NT2/D1 (cell line): ENCODE results near the gene S1PR2.

ENCODE experiments used
- DNase-seq: peaks from one replicate; pipeline ENCODE4 v3.0.0-alpha.2; 2011; ENCODE audit warnings: low read depth, low spot score
- H3K27me3 ChIP-seq: 2 replicates; pipeline ENCODE4 v1.6.0; 2011; ENCODE audit warnings: mild to moderate bottlenecking; ENCODE audit not compliant: insufficient read length, insufficient read depth
- H3K36me3 ChIP-seq: 2 replicates; pipeline ENCODE4 v1.6.1; 2011; ENCODE audit warnings: mild to moderate bottlenecking, low read length, mixed read lengths; ENCODE audit not compliant: insufficient read depth, insufficient read length
- H3K4me1 ChIP-seq: 2 replicates; pipeline ENCODE4 v1.5.1; 2011; ENCODE audit not compliant: insufficient read depth, insufficient read length
- H3K4me3 ChIP-seq: 2 replicates; pipeline ENCODE4 v1.5.1; 2011; ENCODE audit warnings: low read depth; ENCODE audit not compliant: insufficient read length
- H3K9ac ChIP-seq: 2 replicates; pipeline ENCODE4 v1.6.0; 2011; ENCODE audit warnings: low read depth; ENCODE audit not compliant: insufficient read length
- H3K9me3 ChIP-seq: 2 replicates; pipeline ENCODE4 v1.5.1; 2011; ENCODE audit warnings: mild to moderate bottlenecking, low read length; ENCODE audit not compliant: insufficient read depth
- SUZ12 ChIP-seq: IDR thresholded peaks from 2 replicates; pipeline ENCODE4 v1.6.1; 2011; ENCODE audit not compliant: insufficient read length, insufficient read depth; ENCODE audit errors: extremely low read depth
- YY1 ChIP-seq: IDR thresholded peaks from 2 replicates; pipeline ENCODE4 v1.6.1; 2011; ENCODE audit not compliant: insufficient read length, insufficient read depth
- ZNF274 ChIP-seq: IDR thresholded peaks from 2 replicates; pipeline ENCODE4 v1.6.1; 2011; ENCODE audit warnings: mild to moderate bottlenecking, low read depth, low read length

The S1PR2 gene

GRCh38 chr19:10226376-10227025 lies 4.6 kb downstream of the S1PR2 start:
- peaks cover 5% of the 10 kb centered on the region; the same call in 1 of the 2 replicates for H3K9me3 ChIP-seq
- TF ChIP-seq ZNF274: no peak
- no peak for TF ChIP-seq SUZ12
- TF ChIP-seq YY1: no peak
- H3K9ac ChIP-seq: no peak overlapping the region
- no peak for DNase-seq
- no peak overlapping the region for H3K4me3 ChIP-seq
- H3K27me3 ChIP-seq: no peaks in the 10 kb centered on the region
- peaks cover 6% of the 10 kb centered on the region for H3K4me1 ChIP-seq
- H3K36me3 ChIP-seq: peaks cover 11% of the 10 kb centered on the region

GRCh38 chr19:10226021-10226375 lies 5.1 kb downstream of the S1PR2 start:
- DNase-seq: no peak
- H3K9ac ChIP-seq: no peak overlapping the region
- peaks cover 5% of the 10 kb centered on the region; the same call in 1 of the 2 replicates for H3K9me3 ChIP-seq
- H3K36me3 ChIP-seq: peaks cover 11% of the 10 kb centered on the region
- H3K4me3 ChIP-seq: no peak overlapping the region
- TF ChIP-seq ZNF274: no peak
- TF ChIP-seq SUZ12: no peak
- no peak for TF ChIP-seq YY1
- peaks cover 6% of the 10 kb centered on the region for H3K4me1 ChIP-seq
- no peaks in the 10 kb centered on the region for H3K27me3 ChIP-seq

- TF ChIP-seq YY1 (no peak), SUZ12 (no peak), ZNF274 (no peak)
- peaks cover 12% of the 10 kb centered on the region; the same call in 1 of the 2 replicates for H3K9me3 ChIP-seq
- no peak for DNase-seq
- H3K27me3 ChIP-seq: no peaks in the 10 kb centered on the region
- H3K4me3 ChIP-seq: no peak overlapping the region
- H3K9ac ChIP-seq: no peak overlapping the region
- peaks cover 11% of the 10 kb centered on the region for H3K36me3 ChIP-seq
- peaks cover 8% of the 10 kb centered on the region for H3K4me1 ChIP-seq
Observed at GRCh38 chr19:10224337-10224736, 6.8 kb downstream of the S1PR2 start.

GRCh38 chr19:10223488-10224213 lies 7.5 kb downstream of the S1PR2 start:
- no peak overlapping the region for H3K9ac ChIP-seq
- no peak overlapping the region for H3K4me3 ChIP-seq
- TF ChIP-seq SUZ12: no peak
- no peak for TF ChIP-seq YY1
- TF ChIP-seq ZNF274: no peak
- no peak for DNase-seq
- peaks cover 11% of the 10 kb centered on the region for H3K4me1 ChIP-seq
- peaks cover 12% of the 10 kb centered on the region; the same call in 1 of the 2 replicates for H3K9me3 ChIP-seq
- peaks cover 11% of the 10 kb centered on the region for H3K36me3 ChIP-seq
- no peaks in the 10 kb centered on the region for H3K27me3 ChIP-seq

GRCh38 chr19:10222201-10222890 lies 8.8 kb downstream of the S1PR2 start:
- no peaks in the 10 kb centered on the region for H3K27me3 ChIP-seq
- peaks cover 10% of the 10 kb centered on the region for H3K4me1 ChIP-seq
- TF ChIP-seq YY1 (no peak), SUZ12 (no peak), ZNF274 (no peak)
- no peak for DNase-seq
- no peak overlapping the region for H3K9ac ChIP-seq
- no peak overlapping the region for H3K4me3 ChIP-seq
- peaks cover 11% of the 10 kb centered on the region for H3K36me3 ChIP-seq
- H3K9me3 ChIP-seq: peaks cover 8% of the 10 kb centered on the region; the same call in 1 of the 2 replicates

GRCh38 chr19:10220695-10221094 lies 10.4 kb downstream of the S1PR2 start:
- no peak for TF ChIP-seq SUZ12
- H3K9me3 ChIP-seq: peaks cover 8% of the 10 kb centered on the region; the same call in 1 of the 2 replicates
- H3K4me1 ChIP-seq: peaks cover 6% of the 10 kb centered on the region
- no peak for DNase-seq
- H3K27me3 ChIP-seq: no peaks in the 10 kb centered on the region
- no peak overlapping the region for H3K4me3 ChIP-seq
- H3K36me3 ChIP-seq: peaks cover 11% of the 10 kb centered on the region
- no peak overlapping the region for H3K9ac ChIP-seq

GRCh38 chr19:10219678-10220077 lies 11.5 kb downstream of the S1PR2 start:
- peak; percentile 72 for DNase-seq
- Histone ChIP-seq H3K27me3 (no peaks in the 10 kb centered on the region), H3K36me3 (peaks cover 11% of the 10 kb centered on the region), H3K4me1 (peaks cover 6% of the 10 kb centered on the region), H3K9me3 (peaks cover 8% of the 10 kb centered on the region; the same call in 1 of the 2 replicates), H3K4me3 (no peak overlapping the region), H3K9ac (no peak overlapping the region)
- TF ChIP-seq ZNF274: no peak
- no peak for TF ChIP-seq SUZ12
- no peak for TF ChIP-seq YY1
